Activated CD4-positive, alpha-beta T cell treated with anti-CD3 and anti-CD28 coated beads, Interleukin-2, amount 50 U/mL, for 48 hours (primary cell): Measurements from ENCODE around the gene MPZL3.

Source experiments
- DNase-seq, 2 experiments: peaks; one replicate each; pipeline ENCODE4 v3.0.0-alpha.2; 2020

MPZL3 gene

GRCh38 chr11:118231461-118231860 is 20.7 kb downstream of the MPZL3 start:
- no peak for DNase-seq

- no peak for DNase-seq
Measured at GRCh38 chr11:118230088-118230487, 22.1 kb downstream of the MPZL3 start.

GRCh38 chr11:118229274-118229847 is 22.8 kb downstream of the MPZL3 start:
- DNase-seq: no peak

- DNase-seq: no peak
Measured at GRCh38 chr11:118227865-118228785, 24.0 kb downstream of the MPZL3 start.

GRCh38 chr11:118226781-118227180 is 25.4 kb downstream of the MPZL3 start:
- no peak for DNase-seq

- no peak for DNase-seq
Measured at GRCh38 chr11:118226296-118226695, 25.9 kb downstream of the MPZL3 start.

- DNase-seq: peak; percentile 61 to 71
Measured at GRCh38 chr11:118224511-118225188, 27.5 kb downstream of the MPZL3 start, which contains the start of gene JAML. TSS of gene JAML (minus strand) at chr11:118225011. CDS start at chr11:118214866, 10,145 bp downstream.

- DNase-seq: no peak
Measured at GRCh38 chr11:118223992-118224391, 28.2 kb downstream of the MPZL3 start.

GRCh38 chr11:118223570-118223969 is 28.6 kb downstream of the MPZL3 start:
- no peak for DNase-seq

- no peak for DNase-seq
Measured at GRCh38 chr11:118222437-118222836, 29.7 kb downstream of the MPZL3 start.

GRCh38 chr11:118221419-118221818 is 30.7 kb downstream of the MPZL3 start:
- DNase-seq: no peak

GRCh38 chr11:118219732-118220131 is 32.4 kb downstream of the MPZL3 start:
- no peak for DNase-seq

GRCh38 chr11:118219244-118219643 is 32.9 kb downstream of the MPZL3 start:
- DNase-seq: no peak

- no peak for DNase-seq
Measured at GRCh38 chr11:118217575-118217974, 34.6 kb downstream of the MPZL3 start.

- peak; percentile 63 to 73 for DNase-seq
Measured at GRCh38 chr11:118216621-118217481, 35.3 kb downstream of the MPZL3 start.

- DNase-seq: no peak
Measured at GRCh38 chr11:118215765-118216164, 36.4 kb downstream of the MPZL3 start.

GRCh38 chr11:118215262-118215661 is 36.9 kb downstream of the MPZL3 start:
- DNase-seq: no peak

GRCh38 chr11:118214210-118214914 is 37.8 kb downstream of the MPZL3 start:
- no peak for DNase-seq

GRCh38 chr11:118213781-118214180 is 38.4 kb downstream of the MPZL3 start:
- DNase-seq: no peak

GRCh38 chr11:118213201-118213600 is 39.0 kb downstream of the MPZL3 start:
- DNase-seq: no peak

GRCh38 chr11:118212781-118213191 is 39.4 kb downstream of the MPZL3 start:
- no peak for DNase-seq
